Prostate gland (tissue), 2 donors: ENCODE data around the gene SPI1. TPM values are rescaled to one million over a fixed set of nuclear protein-coding genes. Genes with fewer than 3 reads are reported as not detected.
"Not testable (repeated sequence)": the region's sequence is repeated elsewhere in the genome, so short reads cannot be mapped to it uniquely, and the experiment has no call there.

Experiments used
- DNase-seq: peaks from one replicate; pipeline ENCODE4 v3.0.0-alpha.2; 2019; ENCODE audit warnings: low spot score
- H3K27ac ChIP-seq, 2 donors: fragments of 200-600 bp; sonication (generic); 2 replicates each; pipeline ENCODE4 v1.5.1; 2017 to 2019
- H3K27me3 ChIP-seq: fragments of 200-600 bp; sonication (generic); replicated peaks from 2 replicates; pipeline ENCODE4 v1.5.1; 2019; ENCODE audit not compliant: insufficient read depth
- H3K36me3 ChIP-seq, 2 donors: fragments of 200-600 bp; sonication (generic); 1 replicate in 1 of 2; 2 replicates in 1 of 2; pipeline versions ENCODE4 v1.5.1 to v1.8.1; 2017 to 2019
- H3K4me1 ChIP-seq: fragments of 200-600 bp; sonication (generic); replicated peaks from 2 replicates; pipeline ENCODE4 v1.5.1; 2019
- H3K4me3 ChIP-seq, 2 donors: fragments of 200-600 bp; sonication (generic); 2 replicates each; pipeline ENCODE4 v1.5.1; 2017 to 2019
- H3K9me3 ChIP-seq: fragments of 200-600 bp; sonication (generic); 2 replicates; pipeline ENCODE4 v1.5.1; 2017
- POLR2A ChIP-seq: fragments of 450-650 bp; IDR thresholded peaks from one replicate; pipeline ENCODE4 v1.6.1; 2016; ENCODE audit warnings: antibody characterized with exemption, mild to moderate bottlenecking
- POLR2AphosphoS5 ChIP-seq: sonication (generic); formaldehyde crosslinking; IDR thresholded peaks from one replicate; pipeline ENCODE4 v1.6.1; 2017; ENCODE audit warnings: antibody characterized with exemption
- WGBS: methylation state at CpG from one replicate; pipeline ENCODE4 v1.1.5; 2018; 5-methylcytosine and 5-hydroxymethylcytosine counted together
- intact Hi-C: fragments of 100-400 bp; cut with DNase I; formaldehyde crosslinking; loops from one replicate; pipeline ENCODE4 v1.14.2; 2022
- total RNA-seq, 2 donors: library from RNA; depleted of rRNA; stranded (reverse); fragments of >200 nt; gene quantifications; one replicate each; pipeline ENCODE4 v1.1.0, GENCODE V29; 2016
- TF ChIP-seq, protein P1 (sequence below), 4 experiments: fragments of 200-600 bp in 2 of 4; fragments of 450-650 bp in 2 of 4; sonication (generic) in 2 of 4; IDR thresholded peaks; 1 replicate in 3 of 4; 2 replicates in 1 of 4; pipeline ENCODE4 v1.5.1; 2016 to 2019; ENCODE audit warnings: antibody characterized with exemption in 4 of 4, mild to moderate bottlenecking in 2 of 4, moderate library complexity in 2 of 4

The SPI1 gene
- total RNA-seq, 2 donors from 2014 or later = 6.8 to 13.4 TPM

- Histone ChIP-seq H3K36me3 (no peaks in the 10 kb centered on the region), H3K9me3 (no peaks in the 10 kb centered on the region), H3K27ac (no peak overlapping the region), H3K4me3 (no peak overlapping the region), H3K27me3 (no peaks in the 10 kb centered on the region), H3K4me1 (no peaks in the 10 kb centered on the region)
- intact Hi-C loops = no loop called here
- TF ChIP-seq POLR2AphosphoS5 (no peak), POLR2A (no peak)
- TF ChIP-seq, protein P1, sequence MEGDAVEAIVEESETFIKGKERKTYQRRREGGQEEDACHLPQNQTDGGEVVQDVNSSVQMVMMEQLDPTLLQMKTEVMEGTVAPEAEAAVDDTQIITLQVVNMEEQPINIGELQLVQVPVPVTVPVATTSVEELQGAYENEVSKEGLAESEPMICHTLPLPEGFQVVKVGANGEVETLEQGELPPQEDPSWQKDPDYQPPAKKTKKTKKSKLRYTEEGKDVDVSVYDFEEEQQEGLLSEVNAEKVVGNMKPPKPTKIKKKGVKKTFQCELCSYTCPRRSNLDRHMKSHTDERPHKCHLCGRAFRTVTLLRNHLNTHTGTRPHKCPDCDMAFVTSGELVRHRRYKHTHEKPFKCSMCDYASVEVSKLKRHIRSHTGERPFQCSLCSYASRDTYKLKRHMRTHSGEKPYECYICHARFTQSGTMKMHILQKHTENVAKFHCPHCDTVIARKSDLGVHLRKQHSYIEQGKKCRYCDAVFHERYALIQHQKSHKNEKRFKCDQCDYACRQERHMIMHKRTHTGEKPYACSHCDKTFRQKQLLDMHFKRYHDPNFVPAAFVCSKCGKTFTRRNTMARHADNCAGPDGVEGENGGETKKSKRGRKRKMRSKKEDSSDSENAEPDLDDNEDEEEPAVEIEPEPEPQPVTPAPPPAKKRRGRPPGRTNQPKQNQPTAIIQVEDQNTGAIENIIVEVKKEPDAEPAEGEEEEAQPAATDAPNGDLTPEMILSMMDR (IDR thresholded peaks at IDR 0.05) = no peak
- no peak for DNase-seq
- 88% methylated on average over 32 of the region's 34 CpGs for WGBS
These were observed 41.0 kb downstream of the SPI1 start for GRCh38 chr11:47337229-47337924.

DNA sequence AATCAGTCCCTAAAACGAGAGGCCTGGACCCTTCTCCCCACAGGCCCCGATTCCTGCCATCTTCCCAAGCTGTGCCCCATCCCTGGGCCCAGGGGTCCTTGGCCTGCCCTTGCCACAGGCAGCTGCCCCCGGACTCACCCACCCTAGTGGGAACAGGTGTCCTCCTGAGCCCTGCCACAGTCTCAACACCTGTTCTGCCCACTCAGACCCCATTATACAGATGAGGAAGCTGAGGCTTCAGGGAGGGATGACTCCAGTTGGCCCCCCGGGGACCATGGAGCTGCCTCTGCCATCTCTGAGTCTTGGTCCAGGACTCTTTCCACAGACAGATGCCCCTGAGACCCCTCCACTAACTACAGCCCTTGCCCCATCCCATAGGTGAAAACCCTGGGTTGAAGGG is 41.8 kb downstream of the SPI1 start:
- WGBS = 96% methylated on average over 4 of the region's 4 CpGs
- Histone ChIP-seq H3K9me3 (no peaks in the 10 kb centered on the region), H3K27ac (no peak overlapping the region), H3K27me3 (no peaks in the 10 kb centered on the region), H3K36me3 (no peaks in the 10 kb centered on the region), H3K4me3 (no peak overlapping the region), H3K4me1 (no peaks in the 10 kb centered on the region)
- DNase-seq = no peak
- intact Hi-C loops = no loop called here
- TF ChIP-seq POLR2A (no peak), POLR2AphosphoS5 (no peak)
- TF ChIP-seq, protein P1 (IDR thresholded peaks at IDR 0.05) = no peak

GRCh38 chr11:47335733-47336132 is 42.6 kb downstream of the SPI1 start:
- no peak for DNase-seq
- Histone ChIP-seq H3K27me3 (no peaks in the 10 kb centered on the region), H3K27ac (no peak overlapping the region), H3K9me3 (no peaks in the 10 kb centered on the region), H3K36me3 (no peaks in the 10 kb centered on the region), H3K4me3 (no peak overlapping the region), H3K4me1 (no peaks in the 10 kb centered on the region)
- intact Hi-C loops = no loop called here
- 67% methylated on average over 9 of the region's 9 CpGs for WGBS
- no peak for TF ChIP-seq POLR2A
- no peak for TF ChIP-seq POLR2AphosphoS5
- TF ChIP-seq, protein P1 (IDR thresholded peaks at IDR 0.05) = no peak

- DNase-seq, intact Hi-C loops, H3K9me3 ChIP-seq, H3K27ac ChIP-seq, H3K36me3 ChIP-seq, H3K27me3 ChIP-seq, H3K4me3 ChIP-seq, H3K4me1 ChIP-seq: not testable (repeated sequence)
- WGBS = 96% methylated on average over 15 of the region's 16 CpGs
These were observed 43.5 kb downstream of the SPI1 start for GRCh38 chr11:47334699-47335411.

DNA sequence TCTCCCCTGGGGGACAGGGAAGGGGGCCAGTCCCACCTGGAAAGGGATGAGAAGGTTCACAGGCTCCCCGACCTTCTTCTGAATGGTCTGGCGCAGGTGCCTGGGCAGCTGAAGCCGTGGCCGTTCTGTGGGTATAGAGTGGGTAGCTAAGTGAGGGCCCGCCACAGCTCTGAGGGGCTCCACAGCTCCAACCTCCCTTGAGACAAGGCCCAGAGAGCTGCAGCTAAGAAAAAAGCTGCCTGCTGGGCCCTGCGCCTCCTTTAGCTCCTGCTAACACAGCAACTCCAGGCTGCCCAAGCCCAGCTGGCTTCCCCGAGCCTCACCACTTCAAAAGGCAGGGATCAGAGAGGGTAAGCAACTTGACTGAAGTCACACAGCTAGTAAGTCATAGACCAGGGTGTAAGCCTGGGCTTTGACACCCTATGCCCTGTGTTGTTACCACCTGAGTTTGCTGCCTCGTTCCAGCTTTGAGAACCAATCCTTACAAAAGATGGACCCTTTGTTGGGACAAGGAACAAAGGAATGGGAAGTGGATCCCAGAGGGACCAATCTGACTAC is 44.4 kb downstream of the SPI1 start:
- no peaks in the 10 kb centered on the region for H3K4me1 ChIP-seq
- no peak overlapping the region for H3K4me3 ChIP-seq
- no peak for DNase-seq
- no peaks in the 10 kb centered on the region for H3K36me3 ChIP-seq
- no peaks in the 10 kb centered on the region for H3K9me3 ChIP-seq
- no peak for TF ChIP-seq POLR2A
- TF ChIP-seq, protein P1 (IDR thresholded peaks at IDR 0.05) = no peak
- 91% methylated on average over 4 of the region's 8 CpGs for WGBS
- intact Hi-C loops = no loop called here
- H3K27ac ChIP-seq = no peak overlapping the region
- H3K27me3 ChIP-seq = no peaks in the 10 kb centered on the region
